HL-60 (cell line): ENCODE measurements around the gene CAPZA2.

ENCODE experiments used
- DNase-seq, 2 experiments: peaks; one replicate each; pipeline ENCODE4 v3.0.0-alpha.2; 2010 to 2020; ENCODE audit warnings: low read depth in 1 of 2, low spot score in 1 of 2
- H3K27ac ChIP-seq: fragments of 250-450 bp; sonication (Bioruptor Pico); replicated peaks from 2 replicates; pipeline ENCODE4 v1.5.1; 2020; ENCODE audit warnings: mild to moderate bottlenecking, moderate library complexity
- H3K27me3 ChIP-seq: fragments of 250-450 bp; sonication (Bioruptor Pico); 2 replicates; pipeline ENCODE4 v1.5.1; 2021; ENCODE audit warnings: mild to moderate bottlenecking, moderate library complexity; ENCODE audit not compliant: insufficient read depth, poor library complexity, severe bottlenecking
- H3K4me3 ChIP-seq: replicated peaks from 2 replicates; pipeline ENCODE4 v1.5.1; 2011; ENCODE audit warnings: mild to moderate bottlenecking, control low read depth, low read length; ENCODE audit not compliant: insufficient read depth
- CTCF ChIP-seq: IDR thresholded peaks from one replicate; pipeline ENCODE4 v1.5.1; 2011; ENCODE audit warnings: low read length, control low read depth, inconsistent platforms; ENCODE audit not compliant: insufficient read depth
- GABPA ChIP-seq: IDR thresholded peaks from 2 replicates; pipeline ENCODE4 v1.6.1; 2012; ENCODE audit warnings: low read depth
- POLR2AphosphoS5 ChIP-seq: IDR thresholded peaks from 2 replicates; pipeline ENCODE4 v1.6.1; 2012; ENCODE audit warnings: low read depth
- REST ChIP-seq: IDR thresholded peaks from 2 replicates; pipeline ENCODE4 v1.6.1; 2012; ENCODE audit warnings: low read depth; ENCODE audit not compliant: insufficient replicate concordance
- SPI1 ChIP-seq: IDR thresholded peaks from 2 replicates; pipeline ENCODE4 v1.6.1; 2012; ENCODE audit warnings: low read depth, mild to moderate bottlenecking, borderline replicate concordance

Gene CAPZA2

GRCh38 chr7:116953372-116953905 lies 91.1 kb downstream of the CAPZA2 start, which contains the start of gene ST7:
ST7 (plus strand) TSS chr7:116953501; CDS start chr7:116953541, 40 bp downstream.
- Histone ChIP-seq H3K27ac (peak within 1 kb of the TSS; percentile 94), H3K27me3 (no peaks in the 10 kb centered on the region), H3K4me3 (peak within 1 kb of the TSS; percentile 73)
- TF ChIP-seq POLR2AphosphoS5 (peak; percentile 54; the same call in 1 of the 2 replicates), GABPA (no peak), REST (peak; percentile 59), SPI1 (no peak), CTCF (no peak)
- peak; percentile 23 to 56 for DNase-seq

- H3K4me3 ChIP-seq = peak overlapping the region; percentile 73
- peak; percentile 45 to 58 for DNase-seq
- no peak for TF ChIP-seq GABPA
- no peak for TF ChIP-seq CTCF
- no peak for TF ChIP-seq REST
- TF ChIP-seq POLR2AphosphoS5 = no peak; the same call in 1 of the 2 replicates
- TF ChIP-seq SPI1 = no peak
- H3K27me3 ChIP-seq = no peaks in the 10 kb centered on the region
- H3K27ac ChIP-seq = peak overlapping the region; percentile 94
Observed at GRCh38 chr7:116953906-116954838, 91.8 kb downstream of the CAPZA2 start.

- Histone ChIP-seq H3K27me3 (no peaks in the 10 kb centered on the region), H3K4me3 (no peak overlapping the region), H3K27ac (no peak overlapping the region)
- TF ChIP-seq POLR2AphosphoS5 = no peak
- TF ChIP-seq CTCF = no peak
- TF ChIP-seq GABPA = no peak
- TF ChIP-seq SPI1 = no peak
- TF ChIP-seq REST = no peak
- DNase-seq = no peak
Observed at GRCh38 chr7:116955340-116955739, 93.0 kb downstream of the CAPZA2 start.
